ENCODE data around the gene CDKN2B.
"Not testable (repeated sequence)": the region's sequence is repeated elsewhere in the genome, so short reads cannot be mapped to it uniquely, and the experiment has no call there.

Gene CDKN2B

DNA sequence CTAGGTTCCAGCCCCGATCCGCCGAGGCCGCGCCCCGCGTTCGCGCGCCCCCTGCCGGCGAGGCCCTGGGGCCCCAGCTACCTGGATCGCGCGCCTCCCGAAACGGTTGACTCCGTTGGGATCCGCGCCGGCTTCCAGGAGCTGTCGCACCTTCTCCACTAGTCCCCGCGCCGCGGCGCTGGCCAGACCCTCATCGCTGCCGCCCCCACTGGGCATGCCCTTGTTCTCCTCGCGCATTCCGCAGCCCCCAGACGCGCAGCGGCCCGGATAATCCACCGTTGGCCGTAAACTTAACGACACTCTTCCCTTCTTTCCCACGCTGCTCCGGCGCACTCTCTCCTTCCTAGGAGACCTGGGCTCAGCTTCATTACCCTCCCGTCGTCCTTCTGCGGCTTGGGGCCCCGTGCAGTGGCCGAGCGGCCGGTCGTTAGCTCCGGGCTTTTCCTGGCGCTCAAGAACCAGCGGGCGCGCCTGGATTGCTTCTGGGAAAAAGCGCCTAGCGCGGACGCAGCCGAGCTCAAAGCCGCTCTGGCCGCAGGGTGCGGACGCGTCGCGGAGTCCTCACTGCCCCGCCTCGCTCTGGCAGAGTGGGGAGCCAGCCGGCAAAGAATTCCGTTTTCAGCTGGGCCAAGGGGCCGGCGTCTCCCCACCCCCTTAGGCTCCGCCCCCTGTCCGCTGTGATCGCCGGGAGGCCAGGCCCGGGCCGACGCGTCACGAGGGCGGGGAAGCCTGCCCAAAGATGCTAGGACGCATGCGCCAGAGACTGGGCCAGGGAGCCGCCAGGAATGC is at the start of gene CDKN2B:
Gene CDKN2B, minus strand, starts transcription at position 589 of the 789 bp plus-strand sequence. Its CDS starts 352 bp downstream, at position 237.
- peak in 1 of 2 experiments; percentile 74 for DNase-seq (ENCODE audit: low read depth in 2 of 2)

- DNase-seq (ENCODE audit: low read depth in 2 of 2) = not testable (repeated sequence)
Measured at GRCh38 chr9:22057972-22058371, 48.9 kb upstream of the CDKN2B start.

DNA sequence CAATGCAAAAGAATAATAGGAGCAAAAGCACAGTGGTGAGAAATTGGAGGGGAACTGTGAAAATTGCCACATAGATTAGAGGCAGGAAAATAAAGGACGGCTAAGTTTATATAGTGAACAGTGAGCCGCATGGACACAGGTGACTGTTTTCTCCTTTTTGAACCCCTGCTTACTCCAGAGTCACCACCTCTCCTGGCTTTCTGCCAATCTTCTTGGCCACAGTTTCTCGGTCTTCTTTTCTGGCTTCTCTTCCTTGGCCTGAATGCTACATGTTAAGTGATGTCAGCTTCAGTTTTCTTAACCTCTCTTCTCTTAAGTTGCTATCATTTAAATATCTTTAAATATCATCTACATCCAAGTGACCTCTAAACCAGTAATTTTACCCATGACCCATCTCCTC is 47.3 kb upstream of the CDKN2B start:
- DNase-seq (ENCODE audit: low read depth in 2 of 2) = no peak

DNA sequence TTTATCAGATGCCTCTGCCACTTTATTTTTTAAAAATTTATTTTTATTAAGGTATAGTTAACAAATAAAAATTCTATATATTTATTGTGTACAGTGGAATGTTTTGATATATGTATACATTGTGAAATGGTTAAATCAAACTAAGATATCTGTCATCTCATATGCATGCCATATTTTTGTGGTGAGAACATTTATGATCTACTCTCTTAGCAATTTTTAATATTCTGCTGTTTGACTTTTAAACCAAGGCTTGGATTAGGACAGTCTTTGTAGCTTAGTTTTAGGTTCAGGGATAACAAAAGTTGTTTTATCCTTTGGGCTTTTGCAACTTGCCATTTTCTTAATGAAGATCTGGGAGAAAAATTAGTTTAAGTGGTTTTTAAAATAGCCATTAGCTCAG is 46.0 kb upstream of the CDKN2B start:
- DNase-seq (ENCODE audit: low read depth in 2 of 2) = no peak

GRCh38 chr9:22054529-22054928 is 45.4 kb upstream of the CDKN2B start:
- no peak for DNase-seq (ENCODE audit: low read depth in 2 of 2)

DNA sequence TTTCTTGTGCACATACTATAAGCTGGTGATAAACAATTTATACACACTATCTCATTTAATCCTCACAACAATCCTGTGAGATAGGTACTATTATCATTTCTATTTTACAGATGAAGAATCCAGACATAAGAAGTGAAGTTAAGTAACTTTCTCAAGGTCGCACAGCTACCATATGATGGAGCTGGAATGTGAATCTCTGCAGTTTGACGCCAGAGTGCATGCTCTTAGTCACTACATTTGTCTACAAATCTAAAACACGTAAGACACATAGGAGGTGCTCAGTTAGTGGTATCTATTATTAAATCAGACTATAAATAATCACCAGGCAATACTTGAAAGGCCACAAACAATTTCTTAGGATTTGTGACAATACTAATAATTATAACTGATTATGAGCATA is 45.0 kb upstream of the CDKN2B start:
- no peak for DNase-seq (ENCODE audit: low read depth in 2 of 2)

- no peak for DNase-seq (ENCODE audit: low read depth in 2 of 2)
Measured at GRCh38 chr9:22053178-22053577, 44.1 kb upstream of the CDKN2B start.

- DNase-seq (ENCODE audit: low read depth in 2 of 2) = peak in 1 of 2 experiments; percentile 13
Measured at GRCh38 chr9:22052376-22052945, 43.4 kb upstream of the CDKN2B start.

GRCh38 chr9:22050924-22051323 is 41.8 kb upstream of the CDKN2B start:
- no peak for DNase-seq (ENCODE audit: low read depth in 2 of 2)

DNA sequence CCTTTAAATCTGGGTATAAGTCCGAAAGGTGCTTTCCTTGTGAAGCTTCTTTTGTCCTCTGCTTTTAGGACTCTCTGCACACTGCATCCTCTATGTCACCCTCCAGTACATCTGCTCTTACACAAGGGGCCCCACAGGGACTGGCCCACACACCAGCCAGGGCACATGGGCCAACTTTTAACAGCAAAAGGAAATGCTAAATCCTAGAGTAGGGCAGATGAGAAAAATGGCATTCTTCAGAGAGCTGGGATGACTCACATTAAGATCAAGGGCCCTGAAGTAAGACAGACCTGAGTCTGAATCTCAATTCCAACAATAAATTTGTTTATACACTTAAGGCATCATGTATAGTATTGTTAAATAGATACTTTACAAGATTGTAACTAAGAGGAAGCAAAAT is 40.3 kb upstream of the CDKN2B start:
- no peak for DNase-seq (ENCODE audit: low read depth in 2 of 2)

DNA sequence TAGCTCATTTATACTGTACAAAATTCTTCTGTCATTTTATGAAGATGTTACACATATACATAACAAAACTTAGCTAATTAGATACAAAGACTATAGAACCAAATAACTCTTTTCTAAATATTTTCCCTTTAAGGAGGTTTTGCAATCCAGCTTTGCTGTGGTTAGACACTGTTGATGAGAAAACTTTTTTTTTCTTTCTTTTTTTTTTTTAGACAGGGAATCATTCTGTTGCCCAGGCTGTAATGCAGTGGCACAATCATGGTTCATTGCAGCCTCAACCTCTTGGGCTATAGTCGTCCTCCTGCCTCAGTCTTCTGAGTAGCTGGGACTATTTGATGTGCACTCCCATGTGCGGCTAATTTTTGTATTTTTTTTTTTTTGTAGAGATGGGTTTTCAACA is 38.5 kb upstream of the CDKN2B start:
- no peak for DNase-seq (ENCODE audit: low read depth in 2 of 2)

DNA sequence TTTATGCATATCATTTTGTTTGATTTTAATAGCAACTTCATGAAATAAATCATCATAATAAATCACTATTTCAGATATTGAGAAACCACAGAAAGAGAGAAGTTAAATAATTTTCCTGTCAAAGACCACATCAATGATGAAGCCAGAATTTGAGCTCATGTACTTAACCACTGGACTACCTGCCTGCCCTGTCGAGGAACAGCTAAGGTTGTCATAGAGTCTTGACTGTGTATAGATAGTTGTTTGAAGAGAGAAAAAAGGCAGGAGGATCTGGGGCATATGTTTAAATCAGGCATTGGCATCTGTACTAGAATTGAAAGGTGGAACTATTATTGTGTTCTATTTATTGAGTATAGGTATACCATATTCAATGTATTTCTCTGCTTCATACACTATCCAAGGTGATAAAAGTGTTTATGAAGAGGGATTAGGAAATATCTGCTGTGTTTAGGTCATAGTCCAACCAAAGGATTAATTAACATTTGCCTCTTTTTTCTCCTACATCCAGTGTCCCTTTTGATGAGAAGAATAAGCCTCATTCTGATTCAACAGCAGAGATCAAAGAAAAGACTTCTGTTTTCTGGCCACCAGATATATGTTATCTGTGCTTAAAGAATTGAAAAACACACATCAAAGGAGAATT is 37.3 kb upstream of the CDKN2B start:
- DNase-seq (ENCODE audit: low read depth in 2 of 2) = no peak

DNA sequence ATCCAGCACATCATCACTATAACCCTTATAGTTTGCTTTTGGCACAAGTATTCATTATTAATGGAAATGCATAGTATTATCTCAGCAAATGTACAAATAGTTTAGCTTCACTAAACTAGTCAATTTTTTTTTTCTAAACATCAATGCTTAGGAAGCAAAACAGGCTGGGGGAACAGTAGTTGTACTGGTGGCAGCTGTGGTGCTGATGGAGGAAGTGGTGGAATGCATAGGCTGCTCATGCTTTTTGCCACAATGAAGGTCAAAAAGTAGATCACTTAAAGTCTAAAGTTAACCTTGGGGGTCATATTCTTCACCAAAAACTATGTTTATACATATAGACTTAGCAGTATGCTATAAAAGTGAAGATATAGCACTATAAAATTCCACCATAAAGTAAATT is 36.3 kb upstream of the CDKN2B start:
- DNase-seq (ENCODE audit: low read depth in 2 of 2) = no peak

- DNase-seq (ENCODE audit: low read depth in 2 of 2) = no peak
Measured at GRCh38 chr9:22044583-22044982, 35.5 kb upstream of the CDKN2B start.

DNA sequence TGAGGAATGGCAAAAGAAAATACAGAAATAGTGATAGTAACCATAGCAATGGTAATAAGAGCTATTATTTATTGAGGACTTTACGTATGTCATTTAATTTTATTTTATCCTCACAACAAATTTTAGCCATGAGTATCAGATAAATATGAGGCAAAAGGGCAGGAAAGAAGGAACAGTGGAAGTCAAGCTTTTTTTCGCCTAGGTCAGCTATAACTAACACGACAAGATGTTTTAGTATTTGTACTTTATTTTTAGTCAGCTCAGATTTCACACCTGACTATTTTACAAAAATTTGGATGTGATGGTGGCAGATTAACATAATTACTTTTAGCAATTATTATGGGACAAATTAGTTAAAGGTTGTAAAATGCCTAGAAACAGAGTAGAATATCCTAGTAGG is 34.8 kb upstream of the CDKN2B start:
- DNase-seq (ENCODE audit: low read depth in 2 of 2) = no peak

DNA sequence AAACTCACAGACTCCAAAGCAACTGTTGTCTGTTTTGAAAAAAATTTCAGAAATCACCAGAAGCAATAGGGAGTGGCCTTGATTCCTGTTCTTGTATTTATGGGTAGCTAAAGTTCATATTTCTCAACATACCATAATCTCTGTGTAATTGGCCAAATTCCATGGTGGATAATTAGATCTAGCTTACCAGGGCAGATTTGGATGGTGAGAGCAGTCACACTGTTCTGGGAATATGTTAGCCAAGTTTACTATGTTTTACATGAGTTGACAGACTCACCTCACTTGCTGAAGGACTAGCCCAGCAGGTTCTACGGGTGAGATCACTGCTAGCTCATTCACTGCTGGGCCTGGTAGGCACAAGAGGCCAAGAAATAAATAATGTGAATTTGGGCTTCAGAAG is 32.7 kb upstream of the CDKN2B start:
- no peak for DNase-seq (ENCODE audit: low read depth in 2 of 2)

GRCh38 chr9:22041344-22041743 is 32.2 kb upstream of the CDKN2B start:
- no peak for DNase-seq (ENCODE audit: low read depth in 2 of 2)

DNA sequence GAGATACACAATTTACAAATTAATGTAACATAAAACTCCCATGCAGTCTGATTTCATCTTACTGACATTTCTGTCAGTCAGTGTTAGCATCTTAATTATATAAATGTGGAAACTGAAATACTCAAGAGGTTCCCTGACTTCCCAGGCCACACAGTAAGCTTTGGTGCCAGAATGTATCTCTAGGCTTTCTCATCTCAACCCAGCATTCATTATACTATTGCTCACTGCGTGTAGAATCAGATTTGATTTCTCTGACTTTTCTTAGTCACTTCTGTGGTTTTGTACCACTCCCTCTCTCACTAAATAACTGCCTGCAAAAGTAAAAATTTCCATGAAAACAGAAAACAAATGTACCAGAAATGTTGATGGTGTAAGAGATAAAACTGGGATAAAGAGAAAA is 31.7 kb upstream of the CDKN2B start:
- no peak for DNase-seq (ENCODE audit: low read depth in 2 of 2)

GRCh38 chr9:22039258-22039657 is 30.2 kb upstream of the CDKN2B start:
- DNase-seq (ENCODE audit: low read depth in 2 of 2) = no peak

GRCh38 chr9:22037954-22038690 is 29.0 kb upstream of the CDKN2B start:
- no peak for DNase-seq (ENCODE audit: low read depth in 2 of 2)

DNA sequence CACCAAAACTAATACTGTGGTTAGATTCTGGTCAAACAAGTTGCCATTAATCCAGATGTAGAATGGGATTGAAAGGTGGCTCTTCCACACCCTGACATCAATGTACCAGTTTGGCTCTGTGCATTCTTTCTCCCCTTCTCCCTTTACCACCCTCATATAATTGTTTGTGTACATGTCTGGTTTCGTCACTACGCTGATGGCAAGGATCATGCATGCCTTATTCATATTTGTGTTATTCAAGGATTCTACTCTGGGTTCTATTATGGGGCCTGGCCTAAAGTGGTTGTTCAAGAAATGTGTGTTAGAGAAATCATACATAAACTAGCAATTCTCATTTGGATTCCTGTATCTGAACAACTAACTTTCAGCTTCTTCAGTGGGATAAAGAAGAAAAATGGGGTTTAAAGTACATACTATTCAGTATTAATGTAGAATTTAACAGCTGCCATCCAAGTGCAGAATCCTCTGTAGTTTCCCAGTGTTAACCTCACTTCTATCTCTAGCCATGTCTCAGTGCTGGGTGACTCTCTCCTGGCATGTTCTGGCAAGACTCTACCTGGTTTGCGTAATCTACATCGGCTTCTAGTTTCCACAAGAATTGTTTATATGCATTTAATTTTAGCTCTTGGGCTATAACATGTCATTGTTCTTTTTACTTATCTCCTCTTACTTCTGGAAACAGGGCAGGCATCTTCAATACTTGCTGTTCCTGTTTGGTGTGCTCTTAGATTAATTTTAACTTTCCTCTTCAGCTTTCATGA is 27.9 kb upstream of the CDKN2B start:
- no peak for DNase-seq (ENCODE audit: low read depth in 2 of 2)

- DNase-seq (ENCODE audit: low read depth in 2 of 2) = no peak
Measured at GRCh38 chr9:22035591-22036011, 26.5 kb upstream of the CDKN2B start.
